Omental fat pad (tissue), 4 donors: ENCODE data around the gene GID8. TPM values are rescaled to one million over a fixed set of nuclear protein-coding genes. Genes with fewer than 3 reads are reported as not detected.

ENCODE experiments used
- ATAC-seq: fragments of 150-250 bp; one replicate; pipeline ENCODE4 v1.9.1; 2016; ENCODE audit warnings: mild to moderate bottlenecking, moderate library complexity; ENCODE audit not compliant: low FRiP score
- DNase-seq: peaks from one replicate; pipeline ENCODE4 v3.0.0-alpha.2; 2019; ENCODE audit warnings: low spot score
- CTCF ChIP-seq, 3 donors: fragments of 450-650 bp; IDR thresholded peaks; one replicate each; pipeline ENCODE4 v1.5.1; 2016 to 2017; ENCODE audit warnings: antibody characterized with exemption in 3 of 3, mild to moderate bottlenecking in 3 of 3, moderate library complexity in 2 of 3
- total RNA-seq, 4 donors: library from RNA; depleted of rRNA; stranded (reverse); fragments of >200 nt; gene quantifications; one replicate each; pipeline ENCODE4 v1.1.0, GENCODE V29; 2016

The GID8 gene
- total RNA-seq, 4 donors from 2014 or later: 21.7 to 33.4 (median 25.5) TPM

- DNase-seq: no peak
- no peak for TF ChIP-seq CTCF (IDR thresholded peaks at IDR 0.05)
- ATAC-seq: no peak
These were observed 33.4 kb downstream of the GID8 start for GRCh38 chr20:62971211-62971949.

GRCh38 chr20:62971950-62972844, 34.2 kb downstream of the GID8 start:
- peak in 2 of 3 donors; percentile 54 to 67 for TF ChIP-seq CTCF (IDR thresholded peaks at IDR 0.05)
- ATAC-seq (peak; percentile 87), DNase-seq (peak; percentile 66)

- DNase-seq: no peak
- no peak for TF ChIP-seq CTCF (IDR thresholded peaks at IDR 0.05)
- ATAC-seq: peak; percentile 13
These were observed 35.1 kb downstream of the GID8 start for GRCh38 chr20:62972845-62973745.

GRCh38 chr20:62975251-62975760, 37.4 kb downstream of the GID8 start:
- ATAC-seq (no peak), DNase-seq (no peak)
- TF ChIP-seq CTCF (IDR thresholded peaks at IDR 0.05): no peak

GRCh38 chr20:62975812-62976508, 38.0 kb downstream of the GID8 start:
- no peak for DNase-seq
- ATAC-seq: no peak
- TF ChIP-seq CTCF (IDR thresholded peaks at IDR 0.05): no peak

GRCh38 chr20:62976886-62977285, 38.9 kb downstream of the GID8 start:
- no peak for TF ChIP-seq CTCF (IDR thresholded peaks at IDR 0.05)
- no peak for DNase-seq
- ATAC-seq: no peak
